Activated T-helper 9 cell treated with anti-CD3 and anti-CD28 coated beads, Interleukin-2, amount 50 U/mL, for 16 hours (primary cell): Measurements from ENCODE around the gene TXLNA.
"Not testable (repeated sequence)": the region's sequence is repeated elsewhere in the genome, so short reads cannot be mapped to it uniquely, and the experiment has no call there.

Experiments
- DNase-seq: peaks from one replicate; pipeline ENCODE4 v3.0.0-alpha.2; 2020; ENCODE audit warnings: low read depth

The TXLNA gene

GRCh38 chr1:32179443-32180185, at the start of gene TXLNA:
TXLNA (plus strand) TSS chr1:32179675; CDS start chr1:32180346, 671 bp downstream.
- peak; percentile 83 for DNase-seq

GRCh38 chr1:32133950-32134280, 45.6 kb upstream of the TXLNA start:
- not testable (repeated sequence) for DNase-seq

DNA sequence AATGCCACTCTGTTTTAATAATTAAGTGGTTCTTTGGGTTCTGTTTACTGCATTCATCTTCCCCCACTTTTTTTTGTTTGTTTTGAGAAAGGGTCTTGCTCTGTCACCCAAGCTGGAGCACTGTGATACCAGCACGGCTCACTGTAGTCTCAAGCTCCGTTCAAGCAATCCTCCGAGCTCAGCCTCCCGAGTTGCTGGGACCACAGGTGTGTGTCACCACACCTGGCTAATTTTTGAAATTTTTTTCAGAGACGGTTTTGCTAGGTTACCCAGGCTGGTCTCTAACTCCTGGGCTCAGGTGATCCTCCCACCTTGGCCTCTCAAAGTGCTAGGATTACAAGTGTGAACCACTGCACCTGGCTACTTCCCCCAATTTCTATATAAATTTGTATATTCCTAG, 42.4 kb upstream of the TXLNA start:
- no peak for DNase-seq

DNA sequence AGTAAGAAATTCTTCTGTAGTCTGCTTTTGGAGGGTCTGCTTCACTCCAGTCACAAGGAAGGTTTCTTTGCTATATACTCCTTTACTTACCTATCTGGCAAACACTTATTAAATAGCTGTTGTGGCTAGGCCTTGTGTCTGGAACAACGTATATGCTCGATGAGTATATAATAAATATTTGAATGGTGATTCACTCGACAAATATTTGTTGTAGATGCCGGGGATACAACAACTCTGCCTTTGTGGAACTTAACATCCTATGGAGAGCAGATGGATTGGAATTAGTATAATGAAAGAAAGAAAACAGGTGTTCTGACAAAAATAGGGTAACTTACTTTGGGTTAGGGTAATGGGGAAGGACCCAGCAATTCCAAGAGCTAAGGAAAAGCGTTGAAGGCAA, 40.5 kb upstream of the TXLNA start:
- DNase-seq, result no peak

GRCh38 chr1:32142446-32143301, 36.8 kb upstream of the TXLNA start:
- DNase-seq, result no peak

GRCh38 chr1:32143302-32143695, 36.2 kb upstream of the TXLNA start:
- DNase-seq, result not testable (repeated sequence)

DNA sequence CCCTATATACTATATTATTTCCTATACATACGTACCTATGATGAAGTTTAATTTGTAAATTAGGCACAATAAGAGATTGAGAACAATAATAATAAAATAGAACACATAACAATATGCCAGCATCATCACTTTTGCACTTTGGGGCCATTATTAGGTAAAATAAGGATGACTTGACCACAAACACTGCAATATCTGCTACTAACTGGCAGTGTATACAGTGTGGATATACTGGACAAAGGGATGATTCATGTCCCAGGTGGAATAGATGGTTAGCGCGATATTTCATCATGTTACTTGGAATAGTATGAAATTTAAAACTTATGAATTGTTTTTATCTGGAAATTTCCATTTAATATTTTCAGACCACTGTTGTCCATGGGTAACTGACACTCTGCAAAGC, 35.4 kb upstream of the TXLNA start:
- no peak for DNase-seq

GRCh38 chr1:32147799-32148198, 31.7 kb upstream of the TXLNA start:
- not testable (repeated sequence) for DNase-seq

DNA sequence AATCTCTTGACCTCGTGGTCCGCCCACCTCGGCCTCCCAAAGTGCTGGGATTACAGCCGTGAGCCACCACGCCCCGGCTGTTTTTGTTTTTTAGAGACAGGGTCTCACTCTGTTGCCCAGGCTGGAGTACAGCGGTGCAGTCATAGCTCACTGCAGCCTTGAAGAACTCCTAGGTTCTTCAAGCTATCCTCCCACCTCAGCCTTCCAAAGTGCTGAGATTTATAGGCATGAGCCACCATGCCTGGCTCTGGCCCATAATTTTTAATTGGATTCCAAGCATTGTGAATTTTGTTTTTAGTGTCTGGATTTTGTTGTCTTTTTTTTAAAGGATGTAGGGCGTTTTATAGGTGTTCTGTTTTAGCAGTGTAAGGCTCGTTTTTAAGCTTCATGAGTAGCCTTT, 28.6 kb upstream of the TXLNA start:
- no peak for DNase-seq

GRCh38 chr1:32151319-32151787, 28.1 kb upstream of the TXLNA start:
- no peak for DNase-seq

DNA sequence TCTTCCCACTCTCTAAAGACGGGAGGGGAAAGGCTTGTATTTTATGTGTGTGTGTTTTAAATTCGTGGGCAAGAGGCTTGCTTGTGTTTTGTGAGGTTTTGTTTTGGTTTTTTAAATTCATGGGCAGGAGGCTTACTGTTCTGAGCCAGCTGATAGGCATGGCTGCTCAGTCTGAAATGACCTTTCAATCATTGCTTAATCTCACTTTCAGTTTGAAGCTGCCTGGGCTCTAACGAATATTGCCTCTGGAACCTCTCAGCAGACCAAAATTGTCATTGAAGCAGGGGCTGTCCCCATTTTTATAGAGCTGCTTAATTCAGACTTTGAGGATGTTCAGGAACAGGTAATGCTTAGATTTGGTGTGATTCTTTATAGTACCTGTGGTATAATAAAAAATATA, 20.3 kb upstream of the TXLNA start:
- no peak for DNase-seq

- no peak for DNase-seq
These were observed 16.1 kb upstream of the TXLNA start for GRCh38 chr1:32163405-32163804.

GRCh38 chr1:32165633-32166032, 13.8 kb upstream of the TXLNA start:
- DNase-seq, result not testable (repeated sequence)

- DNase-seq, result no peak
These were observed 8.5 kb upstream of the TXLNA start for GRCh38 chr1:32170991-32171390.

- DNase-seq, result no peak
These were observed 6.7 kb upstream of the TXLNA start for GRCh38 chr1:32172621-32173245.

GRCh38 chr1:32178380-32179192, 889 bp upstream of the TXLNA start:
- no peak for DNase-seq

DNA sequence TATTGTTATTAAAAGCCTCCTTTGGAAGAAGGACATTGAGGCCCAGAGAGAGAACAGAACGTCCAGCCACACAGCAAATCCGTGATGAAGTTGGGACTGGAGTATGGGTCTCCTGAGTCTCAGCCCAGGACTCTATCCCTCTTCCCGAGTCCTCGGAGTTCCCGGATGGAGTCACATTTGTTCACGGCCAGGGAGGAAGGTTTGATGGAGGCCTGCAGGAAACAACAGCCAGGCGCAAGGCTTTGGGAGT, 357 bp upstream of the TXLNA start:
- DNase-seq, result no peak

GRCh38 chr1:32180186-32181060, 948 bp downstream of the TXLNA start:
- DNase-seq, result no peak

GRCh38 chr1:32181065-32181464, 1.6 kb downstream of the TXLNA start:
- DNase-seq, result no peak

DNA sequence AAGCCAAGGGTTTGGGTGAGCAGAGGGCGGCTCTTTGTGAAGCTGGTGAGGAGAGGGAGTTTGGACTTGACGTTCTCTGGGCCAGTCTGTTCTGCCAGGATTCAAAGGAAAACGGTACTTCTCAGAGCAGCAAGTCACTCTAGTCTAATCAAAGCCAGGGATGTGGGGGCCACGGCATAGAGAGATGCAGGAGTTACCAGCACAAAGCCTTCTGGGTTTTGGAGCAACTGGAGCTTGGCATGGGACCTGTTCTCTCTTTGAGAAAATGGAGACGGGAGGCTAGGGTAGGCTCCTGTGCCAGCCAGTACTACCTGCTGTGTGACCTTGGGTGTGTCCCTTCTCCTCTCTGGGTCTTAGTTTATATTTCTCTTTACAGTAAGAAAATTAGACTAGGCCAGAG, 2.1 kb downstream of the TXLNA start:
- DNase-seq, result no peak

- DNase-seq, result no peak
These were observed 2.6 kb downstream of the TXLNA start for GRCh38 chr1:32182060-32182459.
